Natural killer cell (primary cell): Measurements from ENCODE around the gene AVPR2. TPM values are rescaled to one million over a fixed set of nuclear protein-coding genes. Genes with fewer than 3 reads are reported as not detected.

Source experiments
- ATAC-seq, 3 donors: fragments of 150-1000 bp in 2 of 3; fragments of 200-7000 bp in 1 of 3; cut with Tn5 transposase; 1 replicate in 1 of 3; 2 replicates in 2 of 3; pipeline ENCODE4 v1.10.0; 2021; ENCODE audit warnings: mild to moderate bottlenecking in 2 of 3, moderate library complexity in 2 of 3
- DNase-seq, 2 donors: peaks; one replicate each; pipeline versions ENCODE4 v3.0.0 to v3.0.0-alpha.2; 2013 to 2021; ENCODE audit warnings: mixed read lengths in 1 of 2
- H3K27ac ChIP-seq: one replicate; pipeline ENCODE4 v1.5.1; 2013; ENCODE audit warnings: mild to moderate bottlenecking, low read length
- H3K27me3 ChIP-seq: one replicate; pipeline ENCODE4 v1.6.1; 2013; ENCODE audit warnings: low read length; ENCODE audit not compliant: control insufficient read depth, insufficient read depth
- H3K36me3 ChIP-seq: one replicate; pipeline ENCODE4 v1.6.1; 2013; ENCODE audit warnings: low read length; ENCODE audit not compliant: control insufficient read depth, insufficient read depth
- H3K4me1 ChIP-seq: one replicate; pipeline ENCODE4 v1.6.1; 2013; ENCODE audit warnings: low read length; ENCODE audit not compliant: control insufficient read depth, insufficient read depth
- H3K4me3 ChIP-seq: one replicate; pipeline ENCODE4 v1.5.1; 2013; ENCODE audit warnings: low read length
- H3K9me3 ChIP-seq: one replicate; pipeline ENCODE4 v1.6.1; 2013; ENCODE audit warnings: low read length; ENCODE audit not compliant: control insufficient read depth, insufficient read depth
- H3K27ac Mint-ChIP-seq, 2 donors: one replicate each; pipeline ENCODE4 v1.8.0; 2022; ENCODE audit warnings: mild to moderate bottlenecking in 2 of 2, mixed read lengths in 2 of 2, moderate library complexity in 1 of 2
- H3K27me3 Mint-ChIP-seq, 2 donors: one replicate each; pipeline ENCODE4 v1.8.0; 2022; ENCODE audit warnings: low read depth in 2 of 2, mixed read lengths in 2 of 2
- H3K36me3 Mint-ChIP-seq: one replicate; pipeline ENCODE4 v1.8.0; 2022; ENCODE audit warnings: mixed read lengths
- H3K4me1 Mint-ChIP-seq, 2 donors: one replicate each; pipeline ENCODE4 v1.8.0; 2022; ENCODE audit warnings: mixed read lengths in 2 of 2
- H3K4me3 Mint-ChIP-seq: one replicate; pipeline ENCODE4 v1.8.0; 2022; ENCODE audit warnings: mild to moderate bottlenecking, moderate library complexity, mixed read lengths
- H3K9me3 Mint-ChIP-seq, 2 donors: one replicate each; pipeline ENCODE4 v1.8.0; 2022; ENCODE audit warnings: mixed read lengths in 2 of 2
- WGBS: methylation state at CpG from one replicate; pipeline ENCODE4 v1.1.7; 2013; ENCODE audit warnings: missing lambda C conversion rate; ENCODE audit not compliant: insufficient coverage; 5-methylcytosine and 5-hydroxymethylcytosine counted together
- intact Hi-C: fragments of 100-400 bp; cut with micrococcal nuclease; formaldehyde crosslinking; loops from one replicate; pipeline ENCODE4 v1.14.2; 2022
- total RNA-seq, 4 donors: library from RNA; stranded (reverse); fragments of 120-200 nt in 1 of 4; gene quantifications; one replicate each; pipeline versions ENCODE4 v1.2.3 to v1.2.4, GENCODE V29; 2013 to 2022
- TF ChIP-seq, protein P1 (sequence below): fragments of 200-600 bp; IDR thresholded peaks from one replicate; pipeline ENCODE4 v1.8.0; 2022; ENCODE audit warnings: antibody characterized with exemption

AVPR2 gene
- total RNA-seq, 3 donors from 2014 or later (not counting 1 experiment from before 2014, with no cell fraction given) = not detected

DNA sequence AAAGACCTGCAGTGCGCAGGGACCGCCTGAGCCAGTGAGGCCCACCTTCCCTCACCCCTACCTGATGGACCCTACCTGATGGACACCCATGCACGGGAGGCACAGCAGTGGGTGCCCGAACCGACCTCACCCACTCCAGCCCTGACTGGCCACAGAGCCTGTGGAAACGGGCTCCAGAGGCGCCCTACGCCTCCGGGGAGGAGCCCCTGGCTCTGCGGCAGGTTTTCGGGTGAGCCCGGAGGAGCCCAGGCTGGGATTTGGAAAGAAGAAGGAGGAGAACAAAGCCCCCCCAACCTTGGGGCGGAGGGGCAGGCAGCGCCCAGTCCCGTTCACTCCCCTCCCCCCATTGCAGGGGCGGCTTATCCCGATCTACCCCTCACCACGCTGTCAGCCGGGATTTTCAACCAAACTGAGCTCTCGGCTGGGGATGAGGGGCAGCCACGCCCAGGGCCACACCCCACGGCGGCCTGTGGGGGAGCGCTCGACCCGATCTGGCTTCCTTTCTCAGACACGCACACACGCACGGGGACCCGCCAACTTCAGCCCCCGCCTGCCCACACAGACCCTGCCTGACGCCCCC is 19.2 kb upstream of the AVPR2 start:
- peak in 1 of 2 donors; percentile 20 for DNase-seq
- no peak overlapping the region for H3K27ac Mint-ChIP-seq
- H3K9me3 Mint-ChIP-seq = no peaks in the 10 kb centered on the region
- H3K36me3 Mint-ChIP-seq = no peaks in the 10 kb centered on the region
- H3K27ac ChIP-seq = no peak overlapping the region
- H3K36me3 ChIP-seq = no peaks in the 10 kb centered on the region
- H3K27me3 Mint-ChIP-seq = peaks cover 18 to 29% of the 10 kb centered on the region in 2 donors
- no peaks in the 10 kb centered on the region for H3K9me3 ChIP-seq
- peak overlapping the region; percentile 6 for H3K4me3 Mint-ChIP-seq
- no peak overlapping the region for H3K4me3 ChIP-seq
- peaks cover 19% of the 10 kb centered on the region for H3K27me3 ChIP-seq
- no peak for ATAC-seq
- 8% methylated on average over 25 of the region's 32 CpGs for WGBS
- intact Hi-C loops = no loop called here
- TF ChIP-seq, protein P1, sequence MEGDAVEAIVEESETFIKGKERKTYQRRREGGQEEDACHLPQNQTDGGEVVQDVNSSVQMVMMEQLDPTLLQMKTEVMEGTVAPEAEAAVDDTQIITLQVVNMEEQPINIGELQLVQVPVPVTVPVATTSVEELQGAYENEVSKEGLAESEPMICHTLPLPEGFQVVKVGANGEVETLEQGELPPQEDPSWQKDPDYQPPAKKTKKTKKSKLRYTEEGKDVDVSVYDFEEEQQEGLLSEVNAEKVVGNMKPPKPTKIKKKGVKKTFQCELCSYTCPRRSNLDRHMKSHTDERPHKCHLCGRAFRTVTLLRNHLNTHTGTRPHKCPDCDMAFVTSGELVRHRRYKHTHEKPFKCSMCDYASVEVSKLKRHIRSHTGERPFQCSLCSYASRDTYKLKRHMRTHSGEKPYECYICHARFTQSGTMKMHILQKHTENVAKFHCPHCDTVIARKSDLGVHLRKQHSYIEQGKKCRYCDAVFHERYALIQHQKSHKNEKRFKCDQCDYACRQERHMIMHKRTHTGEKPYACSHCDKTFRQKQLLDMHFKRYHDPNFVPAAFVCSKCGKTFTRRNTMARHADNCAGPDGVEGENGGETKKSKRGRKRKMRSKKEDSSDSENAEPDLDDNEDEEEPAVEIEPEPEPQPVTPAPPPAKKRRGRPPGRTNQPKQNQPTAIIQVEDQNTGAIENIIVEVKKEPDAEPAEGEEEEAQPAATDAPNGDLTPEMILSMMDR = no peak
- peaks cover 15% of the 10 kb centered on the region for H3K4me1 ChIP-seq
- H3K4me1 Mint-ChIP-seq = no peaks in the 10 kb centered on the region

DNA sequence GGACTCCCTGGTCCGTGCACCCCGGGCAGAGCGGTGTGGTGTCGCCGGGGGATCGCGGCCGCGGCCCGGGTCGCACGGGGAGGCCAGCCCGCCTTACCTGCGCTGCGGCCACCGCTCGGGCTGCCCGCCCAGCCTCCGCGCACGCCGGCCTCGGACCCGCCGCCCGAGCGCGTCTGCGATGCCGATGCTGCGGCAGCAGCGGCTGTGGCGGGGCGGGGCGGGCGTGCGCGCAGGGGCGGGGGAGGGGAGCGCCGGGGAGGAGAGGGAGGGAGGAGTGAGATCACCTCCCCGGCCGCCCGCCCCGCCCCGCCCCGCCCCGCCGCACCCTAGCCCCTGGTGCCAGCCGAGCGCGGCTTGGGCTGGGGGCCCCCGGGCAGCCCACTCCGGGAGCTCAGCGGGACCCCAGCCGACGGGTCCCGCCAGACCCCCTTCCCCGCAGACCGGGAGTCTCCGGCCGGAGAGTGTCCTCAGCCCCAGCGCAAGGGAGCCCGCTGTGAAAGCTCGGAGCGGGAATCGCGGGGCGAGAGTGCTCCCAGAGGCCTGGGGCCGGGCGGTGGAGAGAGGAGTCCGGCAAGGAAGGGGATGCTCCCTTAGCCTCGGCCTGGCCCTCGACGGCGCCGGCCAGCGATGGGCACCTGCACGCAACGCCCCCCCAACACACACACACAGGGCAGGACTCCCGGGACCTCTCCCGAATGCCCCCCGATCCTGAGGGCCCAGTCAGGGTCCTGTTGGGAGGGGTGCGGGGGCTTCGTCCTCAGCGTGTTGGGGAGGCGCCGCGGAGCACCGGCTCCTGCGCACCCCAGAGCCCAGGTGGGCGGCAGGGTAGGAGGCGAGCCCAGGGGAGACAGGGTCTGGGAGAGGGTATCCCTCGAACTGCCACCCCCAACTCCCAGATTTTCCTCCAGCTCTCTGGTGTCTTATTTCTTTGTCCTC is 18.2 kb upstream of the AVPR2 start, which contains the start of gene L1CAM:
Gene L1CAM, minus strand, starts transcription at position 206 of the 936 bp plus-strand sequence. CDS start 10,337 bp downstream, outside the sequence.
- H3K36me3 Mint-ChIP-seq = no peaks in the 10 kb centered on the region
- no peak within 1 kb of the TSS for H3K4me3 ChIP-seq
- 5% methylated on average over 63 of the region's 94 CpGs for WGBS
- peaks cover 18 to 29% of the 10 kb centered on the region in 2 donors for H3K27me3 Mint-ChIP-seq
- no peak within 1 kb of the TSS for H3K27ac Mint-ChIP-seq
- intact Hi-C loops = no loop called here
- no peaks in the 10 kb centered on the region for H3K9me3 ChIP-seq
- ATAC-seq = peak in 2 of 3 donors; percentile 44 to 47
- TF ChIP-seq, protein P1 = no peak
- H3K9me3 Mint-ChIP-seq = no peaks in the 10 kb centered on the region
- peak in 1 of 2 donors; percentile 47 for DNase-seq
- no peak within 1 kb of the TSS for H3K27ac ChIP-seq
- peaks cover 19% of the 10 kb centered on the region for H3K27me3 ChIP-seq
- peak within 1 kb of the TSS; percentile 35 for H3K4me3 Mint-ChIP-seq
- peaks cover 15% of the 10 kb centered on the region for H3K4me1 ChIP-seq
- no peaks in the 10 kb centered on the region for H3K36me3 ChIP-seq
- H3K4me1 Mint-ChIP-seq = no peaks in the 10 kb centered on the region

DNA sequence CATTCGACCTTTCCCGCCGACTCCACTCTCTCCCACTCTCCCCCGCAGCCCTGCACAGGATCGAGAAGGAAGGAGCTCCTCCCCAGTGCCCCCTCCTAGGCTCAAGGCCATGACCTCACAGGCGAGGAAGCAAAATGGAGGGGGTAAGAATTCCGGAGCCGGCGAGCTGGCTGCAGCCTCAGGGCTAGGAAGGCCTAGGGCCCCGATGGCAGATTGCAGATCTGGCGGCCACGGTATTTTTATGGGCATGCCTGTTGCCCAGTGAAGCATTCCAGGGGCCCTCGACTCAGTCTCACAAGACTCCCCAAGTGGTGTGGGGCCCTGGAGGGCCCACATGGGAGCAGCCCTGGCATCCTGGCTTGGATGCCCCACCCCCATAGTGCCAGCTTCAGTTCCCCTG is 17.6 kb upstream of the AVPR2 start:
- Mint-ChIP-seq H3K4me1 (no peaks in the 10 kb centered on the region), H3K4me3 (peak overlapping the region; percentile 35), H3K27ac (no peak overlapping the region), H3K27me3 (peaks cover 18 to 30% of the 10 kb centered on the region in 2 donors), H3K36me3 (no peaks in the 10 kb centered on the region), H3K9me3 (no peaks in the 10 kb centered on the region)
- H3K4me1 ChIP-seq = peaks cover 15% of the 10 kb centered on the region
- H3K27me3 ChIP-seq = peaks cover 19% of the 10 kb centered on the region
- H3K36me3 ChIP-seq = no peaks in the 10 kb centered on the region
- TF ChIP-seq, protein P1 = no peak
- 52% methylated on average over 10 of the region's 13 CpGs for WGBS
- H3K27ac ChIP-seq = no peak overlapping the region
- no peaks in the 10 kb centered on the region for H3K9me3 ChIP-seq
- no peak overlapping the region for H3K4me3 ChIP-seq
- intact Hi-C loops = no loop called here
- DNase-seq (no peak), ATAC-seq (no peak)
